Caco-2 (cell line): ENCODE measurements around the gene PDE10A. TPM values are rescaled to one million over a fixed set of nuclear protein-coding genes. Genes with fewer than 3 reads are reported as not detected.

Experiments used
- BruUV-seq: library from RNA; stranded (reverse); fragments of 400-500 nt; replicated peaks from 2 replicates; lab custom pipeline; 2021; lab: Mats Ljungman, UMichigan
- CTCF ChIA-PET: fragments of 300-600 bp; sonication (Branson Sonifier 250); formaldehyde crosslinking; loops from one replicate; lab custom pipeline; 2022; ENCODE audit warnings: antibody characterized with exemption; lab: Charles Lee
- POLR2A ChIA-PET: fragments of 300-600 bp; sonication (Branson Sonifier 250); formaldehyde crosslinking; loops from one replicate; lab custom pipeline; 2022; ENCODE audit warnings: antibody characterized with exemption; lab: Charles Lee
- DNase-seq, 2 experiments: peaks; one replicate each; pipeline versions ENCODE4 v3.0.0 to v3.0.0-alpha.2; 2020 to 2022
- H3K27me3 ChIP-seq: replicated peaks from 2 replicates; pipeline ENCODE4 v1.6.0; 2011; ENCODE audit warnings: low read length; ENCODE audit not compliant: control insufficient read depth, insufficient read depth
- H3K36me3 ChIP-seq: 2 replicates; pipeline ENCODE4 v1.5.1; 2011; ENCODE audit warnings: low read length; ENCODE audit not compliant: control insufficient read depth, insufficient read depth
- H3K4me1 ChIP-seq: fragments of 250-450 bp; sonication (Bioruptor Pico); 2 replicates; pipeline ENCODE4 v1.5.1; 2020; ENCODE audit warnings: mild to moderate bottlenecking
- H3K4me3 ChIP-seq: 2 replicates; pipeline ENCODE4 v1.5.1; 2011; ENCODE audit warnings: low read depth, mild to moderate bottlenecking, control low read depth, low read length
- H3K9me3 ChIP-seq: fragments of 250-450 bp; sonication (Bioruptor Pico); 2 replicates; pipeline ENCODE4 v1.5.1; 2020; ENCODE audit warnings: mild to moderate bottlenecking, moderate library complexity
- H3K27ac Mint-ChIP-seq: one replicate; pipeline ENCODE4 v1.8.0; 2022; ENCODE audit warnings: mixed read lengths; ENCODE audit not compliant: unreplicated experiment
- H3K27me3 Mint-ChIP-seq: one replicate; pipeline ENCODE4 v1.8.0; 2022; ENCODE audit warnings: mixed read lengths; ENCODE audit not compliant: insufficient read depth, unreplicated experiment
- H3K36me3 Mint-ChIP-seq: one replicate; pipeline ENCODE4 v1.8.0; 2022; ENCODE audit warnings: mild to moderate bottlenecking, mixed read lengths; ENCODE audit not compliant: insufficient read depth, unreplicated experiment
- H3K4me1 Mint-ChIP-seq: one replicate; pipeline ENCODE4 v1.8.0; 2022; ENCODE audit warnings: low read depth, mixed read lengths; ENCODE audit not compliant: unreplicated experiment
- H3K4me3 Mint-ChIP-seq: one replicate; pipeline ENCODE4 v1.8.0; 2022; ENCODE audit warnings: mild to moderate bottlenecking, moderate library complexity, mixed read lengths; ENCODE audit not compliant: unreplicated experiment
- H3K9me3 Mint-ChIP-seq: one replicate; pipeline ENCODE4 v1.8.0; 2022; ENCODE audit warnings: mixed read lengths; ENCODE audit not compliant: unreplicated experiment
- CTCF ChIP-seq, 2 experiments: fragments of 200-600 bp in 1 of 2; IDR thresholded peaks; 1 replicate in 1 of 2; 2 replicates in 1 of 2; pipeline versions ENCODE4 v1.5.1 to v1.8.0; 2011 to 2022; ENCODE audit warnings: antibody characterized with exemption in 1 of 2, control low read depth in 1 of 2, inconsistent platforms in 1 of 2, low read depth in 1 of 2, low read length in 1 of 2, mild to moderate bottlenecking in 1 of 2, moderate library complexity in 1 of 2; ENCODE audit not compliant: insufficient read depth in 1 of 2, severe bottlenecking in 1 of 2, unreplicated experiment in 1 of 2
- intact Hi-C: fragments of 100-400 bp; cut with micrococcal nuclease; formaldehyde crosslinking; loops from one replicate; pipeline ENCODE4 v1.10.0; 2022; ENCODE audit not compliant: unreplicated experiment
- total RNA-seq: library from RNA; stranded (reverse); gene quantifications from 2 replicates; pipeline ENCODE4 v1.2.3, GENCODE V29; 2022

The PDE10A gene
- total RNA-seq, 1 experiment from 2014 or later: 3.4 TPM

- no TSS peak for BruUV-seq
- CTCF ChIA-PET: no interaction called here
- no peak overlapping the region for H3K27ac Mint-ChIP-seq
Measured at GRCh38 chr6:165551828-165552227, 111.2 kb downstream of the PDE10A start.

GRCh38 chr6:165548450-165548849 lies 114.6 kb downstream of the PDE10A start:
- Mint-ChIP-seq H3K9me3 (no peaks in the 10 kb centered on the region), H3K36me3 (no peaks in the 10 kb centered on the region), H3K4me1 (no peaks in the 10 kb centered on the region), H3K4me3 (no peak overlapping the region), H3K27me3 (no peaks in the 10 kb centered on the region), H3K27ac (no peak overlapping the region)
- no TSS peak for BruUV-seq
- Histone ChIP-seq H3K27me3 (no peaks in the 10 kb centered on the region), H3K4me1 (peaks cover 8% of the 10 kb centered on the region), H3K36me3 (no peaks in the 10 kb centered on the region), H3K9me3 (no peaks in the 10 kb centered on the region), H3K4me3 (no peak overlapping the region)
- TF ChIP-seq CTCF (IDR thresholded peaks at IDR 0.05; ENCODE audit: insufficient read depth in 1 of 2, low read depth in 1 of 2, low read length in 1 of 2, severe bottlenecking in 1 of 2, unreplicated experiment in 1 of 2): no peak
- intact Hi-C loops: no loop called here
- no peak for DNase-seq
- ChIA-PET POLR2A (no interaction called here), CTCF (no interaction called here)

More at GRCh38 chr6:165551828-165552227, 111.2 kb downstream of the PDE10A start:
- Histone ChIP-seq H3K27me3 (no peaks in the 10 kb centered on the region), H3K4me1 (peaks cover 13% of the 10 kb centered on the region), H3K4me3 (no peak overlapping the region), H3K9me3 (no peaks in the 10 kb centered on the region), H3K36me3 (no peaks in the 10 kb centered on the region)
- Mint-ChIP-seq H3K36me3 (no peaks in the 10 kb centered on the region), H3K9me3 (no peaks in the 10 kb centered on the region), H3K4me3 (no peak overlapping the region), H3K27me3 (no peaks in the 10 kb centered on the region), H3K4me1 (no peaks in the 10 kb centered on the region)
- POLR2A ChIA-PET: no interaction called here
- intact Hi-C loops: no loop called here
- DNase-seq: no peak
- no peak for TF ChIP-seq CTCF (IDR thresholded peaks at IDR 0.05; ENCODE audit: insufficient read depth in 1 of 2, low read depth in 1 of 2, low read length in 1 of 2, severe bottlenecking in 1 of 2, unreplicated experiment in 1 of 2)

GRCh38 chr6:165545806-165546205 lies 117.2 kb downstream of the PDE10A start:
- Mint-ChIP-seq H3K9me3 (no peaks in the 10 kb centered on the region), H3K27me3 (no peaks in the 10 kb centered on the region), H3K4me3 (no peak overlapping the region), H3K27ac (no peak overlapping the region), H3K36me3 (no peaks in the 10 kb centered on the region), H3K4me1 (no peaks in the 10 kb centered on the region)
- H3K4me1 ChIP-seq: peaks cover 8% of the 10 kb centered on the region
- H3K36me3 ChIP-seq: no peaks in the 10 kb centered on the region
- no peak for DNase-seq
- no peaks in the 10 kb centered on the region for H3K9me3 ChIP-seq
- no peak for TF ChIP-seq CTCF (IDR thresholded peaks at IDR 0.05; ENCODE audit: insufficient read depth in 1 of 2, low read depth in 1 of 2, low read length in 1 of 2, severe bottlenecking in 1 of 2, unreplicated experiment in 1 of 2)
- CTCF ChIA-PET: no interaction called here
- intact Hi-C loops: no loop called here
- H3K27me3 ChIP-seq: no peaks in the 10 kb centered on the region
- no TSS peak for BruUV-seq
- no peak overlapping the region for H3K4me3 ChIP-seq
- POLR2A ChIA-PET: no interaction called here
